Heart left ventricle (tissue), 16 donors: ENCODE measurements around the gene CHEK1. TPM values are rescaled to one million over a fixed set of nuclear protein-coding genes. Genes with fewer than 3 reads are reported as not detected.

Source experiments
- ATAC-seq, 4 donors: fragments of 200-7000 bp; cut with Tn5 transposase; one replicate each; pipeline ENCODE4 v1.9.1; 2020 to 2022; ENCODE audit warnings: moderate library complexity in 4 of 4, mild to moderate bottlenecking in 3 of 4, moderate number of reproducible peaks in 1 of 4
- DNase-seq, 5 donors: peaks; one replicate each; pipeline ENCODE4 v3.0.0-alpha.2; 2020
- H3K27ac ChIP-seq, 12 donors: fragments of 200-600 bp; sonication (generic) in 4 of 12; one replicate each; pipeline versions ENCODE4 v1.5.0 to v1.8.0; 2016 to 2022; ENCODE audit warnings: mild to moderate bottlenecking in 2 of 12
- H3K27me3 ChIP-seq, 9 donors: fragments of 200-600 bp; sonication (generic) in 2 of 9; one replicate each; pipeline versions ENCODE4 v1.5.1 to v1.8.0; 2016 to 2022; ENCODE audit warnings: mild to moderate bottlenecking in 3 of 9
- H3K36me3 ChIP-seq, 9 donors: fragments of 200-600 bp; sonication (generic) in 2 of 9; one replicate each; pipeline versions ENCODE4 v1.5.0 to v1.8.0; 2018 to 2022; ENCODE audit warnings: mild to moderate bottlenecking in 2 of 9
- H3K4me1 ChIP-seq, 12 donors: fragments of 200-600 bp; sonication (generic) in 4 of 12; one replicate each; pipeline versions ENCODE4 v1.5.0 to v1.8.0; 2016 to 2022; ENCODE audit warnings: mild to moderate bottlenecking in 3 of 12
- H3K4me3 ChIP-seq, 12 donors: fragments of 200-600 bp; sonication (generic) in 4 of 12; one replicate each; pipeline versions ENCODE4 v1.5.0 to v1.8.0; 2017 to 2022; ENCODE audit warnings: mild to moderate bottlenecking in 9 of 12, moderate library complexity in 4 of 12
- H3K9me3 ChIP-seq, 12 donors: fragments of 200-600 bp; sonication (generic) in 4 of 12; one replicate each; pipeline versions ENCODE4 v1.5.0 to v1.8.0; 2016 to 2022; ENCODE audit warnings: mild to moderate bottlenecking in 1 of 12
- CTCF ChIP-seq, 12 donors: fragments of 200-600 bp; sonication (generic) in 4 of 12; IDR thresholded peaks; one replicate each; pipeline versions ENCODE4 v1.5.0 to v1.8.0; 2018 to 2022; ENCODE audit warnings: antibody characterized with exemption in 12 of 12, mild to moderate bottlenecking in 5 of 12
- POLR2A ChIP-seq, 2 donors: fragments of 450-650 bp; IDR thresholded peaks; one replicate each; pipeline ENCODE4 v1.6.1; 2017; ENCODE audit warnings: antibody characterized with exemption in 2 of 2, mild to moderate bottlenecking in 2 of 2, moderate library complexity in 2 of 2
- WGBS, 4 donors: extraction: QIAGEN DNeasy Blood & Tissue Kit in 2 of 4; methylation state at CpG; one replicate each; pipeline versions ENCODE4 v1.1.5 to v1.1.7; 2013 to 2018; 5-methylcytosine and 5-hydroxymethylcytosine counted together
- intact Hi-C, 10 donors: fragments of 100-400 bp; cut with DNase I; formaldehyde crosslinking; loops; one replicate each; pipeline versions ENCODE4 v1.11.1 to v1.14.2; 2022
- polyA plus RNA-seq, 2 donors: library from polyadenylated mRNA; stranded (reverse); fragments of 200-250 nt; gene quantifications; one replicate each; pipeline ENCODE4 v1.2.3, GENCODE V29; 2013
- total RNA-seq, 9 donors: library from RNA; depleted of rRNA in 2 of 9; stranded (reverse); fragments of >200 nt in 2 of 9; fragmentation: NEBNext Ultra II Directional in 3 of 9; extraction: Animal tissue kit (Norgen Biotek cat#: 25700) in 3 of 9; gene quantifications; one replicate each; pipeline versions ENCODE4 v1.1.0 to v1.2.4, GENCODE V29; 2016 to 2023
- donor health status: ischemic (EF 13 %, LVEDD 7.1; RV severe dilation, severe dysfunction).
- donor health status: healthy with polysubstance abuse.
- donor health status: DM: no; HTN: yes; CAD: no.
- donor health status: DM: no; HTN: no; CAD: no.
- donor health status: ischemic (EF 25% LVEDD 6.9; RV normal size, moderate dysfunction).
- donor health status: ischemic (EF 25% LVEDD 5.7; RV mildly dilated, moderate dysfunction).
- donor health status: healthy.
- donor health status: DM: yes; HTN: yes; CAD: no.
- donor health status: ischemic (EF 35%, LVEDD 5.7; RV mildly dilated, moderate dysfunction).
- donor health status: nonischemic (EF 11% LVEDD 7.7; RV severe dilation, severe dysfunction).
- donor health status: DM: yes; HTN: yes; CAD: no.
- donor health status: PGD.
- donor health status: ischemic (EF 29% LVEDD 5.4; RV normal size, mild dysfunction).
- donor health status: nonischemic (EF 23%, LVEDD 6.1; RV moderate dilation, normal function).

CHEK1 gene
- total and polyA plus RNA-seq, 11 donors = 0.50 to 6.2 (median 1.2) TPM

GRCh38 chr11:125724125-125724524 lies 99.2 kb downstream of the CHEK1 start:
- H3K27ac ChIP-seq = no peak overlapping the region
- H3K27me3 ChIP-seq = peaks cover 0 to 4% (median 0%) of the 10 kb centered on the region in 9 donors
- TF ChIP-seq CTCF (IDR thresholded peaks at IDR 0.05) (peak in 1 of 12 donors; percentile 7), POLR2A (IDR thresholded peaks at IDR 0.05) (no peak)
- 83 to 91% (median 87%) methylated on average over 1 of the region's 1 CpG for WGBS, 4 donors
- H3K9me3 ChIP-seq = no peaks in the 10 kb centered on the region
- H3K4me3 ChIP-seq = no peak overlapping the region
- H3K36me3 ChIP-seq = no peaks in the 10 kb centered on the region
- intact Hi-C loops = no loop called here
- DNase-seq (no peak), ATAC-seq (no peak)
- H3K4me1 ChIP-seq = no peaks in the 10 kb centered on the region

Other genes starting within 250 kb of the CHEK1 start
- 10 to 100 TPM; 21.8 to 61.3 (median 50.7) TPM for gene FEZ1, start 128.9 kb upstream of the CHEK1 start, total RNA-seq
- gene FEZ1, start 128.9 kb upstream of the CHEK1 start, polyA plus RNA-seq = 10 to 100 TPM; 23.4 to 32.0 TPM
- gene EI24, start 55.7 kb upstream of the CHEK1 start, total RNA-seq = 10 to 100 TPM; 47.7 to 72.4 (median 53.8) TPM
- 100 to 1,000 TPM in 1 of 2 donors, 10 to 100 TPM in 1; 20.6 to 125 TPM for gene EI24, start 55.7 kb upstream of the CHEK1 start, polyA plus RNA-seq
- gene STT3A, start 32.3 kb upstream of the CHEK1 start, total RNA-seq = 10 to 100 TPM; 47.6 to 98.6 (median 59.1) TPM
- gene STT3A, start 32.3 kb upstream of the CHEK1 start, polyA plus RNA-seq = 10 to 100 TPM; 21.5 to 72.7 TPM
- gene ACRV1, start 55.7 kb downstream of the CHEK1 start, total RNA-seq = not detected
- gene ACRV1, start 55.7 kb downstream of the CHEK1 start, polyA plus RNA-seq = not detected
- not detected for gene PATE1, start 121.1 kb downstream of the CHEK1 start, total RNA-seq
- gene PATE1, start 121.1 kb downstream of the CHEK1 start, polyA plus RNA-seq = not detected
- gene PATE2, start 153.7 kb downstream of the CHEK1 start, total RNA-seq = not detected
- gene PATE2, start 153.7 kb downstream of the CHEK1 start, polyA plus RNA-seq = not detected
- gene PATE3, start 163.0 kb downstream of the CHEK1 start, total RNA-seq = not detected
- not detected for gene PATE3, start 163.0 kb downstream of the CHEK1 start, polyA plus RNA-seq
- not detected for gene PATE4, start 208.2 kb downstream of the CHEK1 start, total RNA-seq
- gene PATE4, start 208.2 kb downstream of the CHEK1 start, polyA plus RNA-seq = not detected